Ureter (tissue), 1 donor: ENCODE measurements around the gene ESRRG. TPM values are rescaled to one million over a fixed set of nuclear protein-coding genes. Genes with fewer than 3 reads are reported as not detected.

Source experiments
- DNase-seq: peaks from one replicate; pipeline ENCODE4 v3.0.0-alpha.2; 2020; ENCODE audit warnings: low spot score
- total RNA-seq: library from RNA; stranded (reverse); gene quantifications from one replicate; pipeline ENCODE4 v1.2.4, GENCODE V29; 2023
- donor health status: DM: yes; HTN: yes; CAD: no.

Gene ESRRG
- total RNA-seq, 1 donor from 2014 or later: 6.8 TPM

GRCh38 chr1:216502528-216503162 is 220.6 kb downstream of the ESRRG start:
- no peak for DNase-seq

DNA sequence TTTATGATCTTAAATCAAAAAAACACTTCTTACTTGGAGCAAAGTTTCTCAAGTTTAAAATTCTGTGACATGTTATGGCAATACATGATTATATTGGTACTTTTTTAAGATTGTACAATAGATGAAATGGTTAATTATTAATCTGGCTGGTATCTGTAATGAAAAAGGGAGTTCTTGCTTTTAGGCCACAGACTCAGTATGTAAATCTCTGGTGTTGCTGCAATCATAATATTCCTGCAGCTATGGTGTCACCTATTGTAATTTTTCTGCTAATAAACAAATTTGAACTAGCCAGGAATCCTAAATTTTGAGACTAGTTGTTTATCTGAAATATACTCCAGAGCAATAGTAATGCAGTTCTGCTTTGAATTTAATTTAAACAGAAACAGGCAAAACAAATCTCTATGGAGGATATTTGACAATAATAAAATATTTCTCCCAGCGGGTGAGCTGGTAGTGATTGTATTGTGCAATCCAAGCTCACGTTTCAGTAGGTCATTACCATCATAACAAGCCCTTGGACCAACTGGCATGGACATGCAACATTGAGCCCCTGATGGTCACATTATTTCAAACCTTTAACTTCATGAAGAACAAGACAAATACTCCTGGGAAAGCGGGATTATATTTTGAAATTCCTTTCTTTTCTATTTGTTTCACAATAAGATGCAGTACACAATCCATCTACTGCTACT is 222.8 kb downstream of the ESRRG start:
- no peak for DNase-seq

DNA sequence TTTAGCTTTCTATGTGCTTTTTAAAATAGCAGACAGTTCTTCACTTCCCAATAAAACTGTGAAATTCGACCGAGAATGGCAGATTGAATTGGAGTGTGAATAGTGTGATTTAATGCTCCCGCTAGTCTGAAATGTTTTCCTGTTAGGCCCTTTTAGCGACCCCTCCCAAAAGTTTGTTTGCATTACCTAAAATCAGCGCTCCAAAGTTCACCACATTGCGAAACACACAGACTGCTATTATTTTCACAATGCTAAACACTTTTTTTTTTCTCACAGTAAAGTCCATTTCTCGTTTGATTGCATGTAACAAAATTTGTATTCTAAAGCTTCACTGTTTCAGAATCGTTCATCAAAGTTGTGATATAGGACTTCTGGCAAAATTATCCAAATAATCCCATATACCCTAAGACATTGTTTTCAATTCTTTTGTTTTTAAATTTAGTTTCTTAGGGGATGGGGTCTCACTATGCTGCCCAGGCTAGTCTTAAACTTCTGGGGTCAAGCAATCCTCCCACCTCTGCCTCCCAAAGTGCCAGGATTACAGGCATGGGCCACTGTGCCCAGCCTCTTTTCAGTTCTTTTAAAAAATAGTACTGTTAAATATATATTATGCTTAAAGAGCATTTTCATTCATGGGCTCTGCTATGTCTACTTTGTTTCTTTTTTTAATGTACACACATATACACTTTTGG is 223.5 kb downstream of the ESRRG start:
- DNase-seq: no peak

DNA sequence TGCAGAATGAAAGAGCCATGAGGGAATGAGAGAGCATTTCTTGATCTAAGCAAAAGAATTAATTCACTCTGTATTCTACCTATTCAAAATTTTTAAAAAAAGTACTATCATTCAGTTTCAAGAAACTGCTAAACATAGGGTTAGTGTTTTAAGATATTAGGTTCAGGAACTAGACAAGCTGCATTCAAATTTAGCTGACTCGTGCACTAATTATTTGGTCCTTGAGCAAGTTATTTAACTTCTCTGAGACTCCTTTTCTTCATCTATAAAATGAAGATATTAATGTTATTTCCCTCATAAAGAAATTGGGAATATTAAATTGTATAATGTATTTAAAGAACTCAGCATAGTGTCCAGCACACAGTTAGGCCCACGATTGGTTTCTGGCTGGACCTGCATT is 225.0 kb downstream of the ESRRG start:
- no peak for DNase-seq

DNA sequence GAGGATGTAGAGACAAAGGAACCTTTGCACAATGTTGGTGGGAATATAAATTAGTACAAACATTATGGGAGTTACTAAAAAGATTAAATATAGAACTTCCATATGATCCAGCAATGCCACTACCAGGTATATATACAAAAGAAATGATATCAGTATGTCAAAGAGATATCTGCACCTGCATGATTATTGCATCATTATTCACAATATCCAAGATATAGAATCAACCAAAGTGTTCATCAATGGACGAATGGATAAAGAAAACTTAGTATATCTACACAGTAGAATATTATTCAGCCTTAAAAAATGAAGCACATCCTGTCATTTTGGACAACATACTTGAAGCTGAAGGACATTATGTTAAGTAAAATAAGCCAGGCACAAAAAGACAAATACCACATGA is 238.2 kb downstream of the ESRRG start:
- no peak for DNase-seq

DNA sequence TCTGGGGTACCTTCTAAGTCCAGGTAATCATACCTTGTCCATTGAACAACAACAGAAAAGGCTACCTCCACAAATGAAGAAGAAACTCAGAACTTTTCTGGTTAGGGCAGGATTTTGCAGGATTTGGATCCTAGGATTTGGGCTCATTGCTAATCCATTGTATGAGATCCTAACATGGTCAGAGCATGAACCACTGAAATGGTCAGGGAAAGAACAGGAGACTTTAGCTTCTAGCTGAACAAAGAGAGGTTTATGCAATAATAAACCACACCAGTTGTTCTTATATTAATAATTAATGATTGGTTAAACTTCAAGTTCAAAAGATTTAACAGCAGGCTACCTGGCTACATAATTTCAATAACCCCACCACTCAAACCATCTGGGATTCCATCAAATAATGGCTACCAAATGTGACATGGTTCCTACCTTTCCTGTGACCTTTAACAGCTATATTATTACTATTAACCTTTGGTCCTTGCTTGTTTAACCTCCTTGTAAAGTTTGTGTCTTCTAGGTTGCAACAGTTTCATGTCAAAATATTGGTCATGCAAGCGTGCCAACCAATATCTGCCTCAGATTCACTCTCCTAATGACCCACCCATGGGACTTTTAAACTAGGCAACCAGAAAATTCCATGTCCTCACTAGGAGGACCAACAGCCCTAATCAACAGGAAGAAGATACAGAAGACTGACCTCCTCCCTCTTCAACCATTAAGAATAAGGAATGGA is 239.4 kb downstream of the ESRRG start:
- no peak for DNase-seq

DNA sequence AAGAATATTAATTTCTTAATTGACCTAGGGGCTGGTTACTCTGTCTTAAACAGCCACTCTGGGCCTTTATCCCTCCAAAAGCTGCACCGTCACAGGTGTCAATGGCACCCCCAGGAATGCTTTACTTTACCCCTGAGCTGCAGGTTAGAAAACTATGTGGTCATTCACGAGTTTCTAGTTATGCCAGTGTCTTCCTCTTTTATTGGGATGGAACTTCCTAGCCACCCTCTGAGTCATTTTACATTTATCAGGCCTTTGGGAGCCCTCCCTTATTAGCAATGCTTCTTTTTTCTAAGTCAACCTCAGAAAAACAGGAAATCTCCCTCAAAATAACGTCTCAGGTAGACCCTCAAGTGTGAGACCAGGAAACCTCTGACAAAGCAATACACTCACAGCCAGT is 240.6 kb downstream of the ESRRG start:
- no peak for DNase-seq

DNA sequence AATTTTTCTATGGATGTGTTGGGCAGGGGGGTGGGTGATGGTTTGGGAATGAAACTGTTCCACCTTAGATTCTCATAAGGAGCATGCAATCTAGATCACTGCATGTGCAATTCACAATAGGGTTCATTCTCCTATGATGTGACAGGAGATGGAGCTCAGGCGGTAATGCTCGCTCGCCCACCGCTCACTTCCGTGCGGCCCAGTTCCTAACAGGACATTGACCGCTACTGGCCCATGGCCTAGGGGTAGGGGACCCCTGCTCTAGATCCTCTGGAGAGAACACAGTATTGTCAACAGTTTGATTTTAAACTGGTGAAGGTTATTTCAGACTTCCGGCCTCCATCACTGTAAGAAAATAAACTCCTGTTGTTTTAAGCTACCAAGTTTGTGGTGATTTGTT is 245.0 kb downstream of the ESRRG start:
- no peak for DNase-seq

GRCh38 chr1:216476341-216476740 is 246.9 kb downstream of the ESRRG start:
- DNase-seq: no peak

GRCh38 chr1:216475659-216476276 is 247.5 kb downstream of the ESRRG start:
- no peak for DNase-seq

GRCh38 chr1:216466162-216466801 is 256.9 kb downstream of the ESRRG start:
- no peak for DNase-seq

- no peak for DNase-seq
Measured at GRCh38 chr1:216464489-216464888, 258.7 kb downstream of the ESRRG start.

DNA sequence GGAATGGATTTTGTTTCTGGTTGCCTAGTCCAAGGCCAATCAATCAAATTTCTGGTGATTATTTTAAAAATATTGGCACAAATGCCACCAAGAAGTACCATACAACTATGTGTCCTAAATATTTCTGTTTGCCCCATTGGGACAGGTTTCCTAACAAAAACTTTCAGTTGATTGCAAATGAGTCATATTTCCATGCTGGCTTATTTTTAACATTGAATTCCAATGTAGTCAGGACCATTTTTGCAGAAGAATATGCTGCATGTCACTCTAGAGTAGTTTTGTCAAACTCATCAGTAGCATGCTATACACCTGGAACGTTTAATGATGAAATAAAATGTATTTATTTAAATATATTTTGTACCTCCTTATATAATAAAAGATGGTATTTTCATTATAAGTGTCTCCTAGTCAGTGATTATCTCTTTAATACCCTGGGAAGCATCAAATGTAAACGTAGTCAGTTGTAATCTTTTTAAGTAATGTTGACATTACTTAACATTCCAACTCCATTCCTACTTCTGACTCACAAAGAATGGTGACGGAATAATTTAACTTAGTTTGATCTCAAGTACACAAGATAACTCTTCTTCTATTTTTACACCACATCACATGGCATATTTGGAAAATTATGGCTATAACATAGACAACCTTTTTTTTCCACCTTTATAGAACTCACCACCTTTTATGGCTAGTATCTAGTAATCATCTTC is 261.0 kb downstream of the ESRRG start:
- no peak for DNase-seq

GRCh38 chr1:216461466-216461865 is 261.8 kb downstream of the ESRRG start:
- no peak for DNase-seq

- DNase-seq: no peak
Measured at GRCh38 chr1:216459651-216460207, 263.5 kb downstream of the ESRRG start.

GRCh38 chr1:216458812-216459211 is 264.4 kb downstream of the ESRRG start:
- no peak for DNase-seq

DNA sequence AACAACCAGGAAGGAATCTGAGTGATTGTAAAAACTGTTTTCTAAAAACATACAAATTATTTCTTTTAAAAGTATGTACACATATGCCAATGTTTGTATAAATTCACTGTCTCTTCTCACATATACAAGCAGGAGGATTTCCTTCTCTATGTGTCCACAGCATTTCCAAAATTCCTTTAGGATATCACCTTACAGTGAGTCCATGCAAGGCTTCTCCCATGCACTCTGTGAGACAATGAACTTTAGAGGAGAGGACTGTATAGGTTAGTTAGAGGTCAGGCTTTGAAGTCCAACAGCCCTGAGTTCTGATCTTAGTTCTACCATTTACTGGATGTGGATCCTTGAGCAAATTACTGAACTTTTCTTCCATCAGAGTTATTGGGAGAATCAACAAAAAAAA is 265.9 kb downstream of the ESRRG start:
- no peak for DNase-seq

GRCh38 chr1:216456682-216457081 is 266.5 kb downstream of the ESRRG start:
- DNase-seq: no peak

- DNase-seq: no peak
Measured at GRCh38 chr1:216453777-216454176, 269.5 kb downstream of the ESRRG start.
